HEK293 (cell line): ENCODE measurements around the gene ZEB2.

Experiments
- BCL11A ChIP-seq: fragments of 450-650 bp; formaldehyde crosslinking; IDR thresholded peaks from 2 replicates; pipeline ENCODE4 v1.5.1; 2016; ENCODE audit warnings: low read depth, missing biosample characterization, missing genetic modification characterization
- YY1 ChIP-seq: fragments of 450-650 bp; formaldehyde crosslinking; IDR thresholded peaks from 2 replicates; pipeline ENCODE4 v1.5.1; 2018; ENCODE audit warnings: missing biosample characterization, missing genetic modification characterization
- ZNF2 ChIP-seq: fragments of 450-650 bp; formaldehyde crosslinking; IDR thresholded peaks from 2 replicates; pipeline ENCODE4 v1.5.1; 2016; ENCODE audit warnings: missing biosample characterization, missing genetic modification characterization
- ZNF214 ChIP-seq: fragments of 450-650 bp; formaldehyde crosslinking; IDR thresholded peaks from 2 replicates; pipeline ENCODE4 v1.5.1; 2017; ENCODE audit warnings: missing biosample characterization, mild to moderate bottlenecking, missing genetic modification characterization, borderline replicate concordance
- ZNF555 ChIP-seq: fragments of 450-650 bp; formaldehyde crosslinking; conservative IDR thresholded peaks from 2 replicates; pipeline ENCODE4 v1.5.1; 2017; ENCODE audit warnings: missing biosample characterization, mild to moderate bottlenecking, missing genetic modification characterization, inconsistent platforms
- ZNF610 ChIP-seq: fragments of 450-650 bp; formaldehyde crosslinking; IDR thresholded peaks from 2 replicates; pipeline ENCODE4 v1.5.1; 2016; ENCODE audit warnings: missing biosample characterization, missing genetic modification characterization, borderline replicate concordance
- ZNF626 ChIP-seq: fragments of 450-650 bp; sonication (Bioruptor Pico); formaldehyde crosslinking; IDR thresholded peaks from 2 replicates; pipeline ENCODE4 v1.5.1; 2018; ENCODE audit warnings: missing biosample characterization, missing genetic modification characterization, inconsistent platforms
- ZNF707 ChIP-seq: fragments of 450-650 bp; formaldehyde crosslinking; IDR thresholded peaks from 2 replicates; pipeline ENCODE4 v1.5.1; 2016; ENCODE audit warnings: missing biosample characterization, missing genetic modification characterization
- ZNF747 ChIP-seq: fragments of 450-650 bp; formaldehyde crosslinking; IDR thresholded peaks from 2 replicates; pipeline ENCODE4 v1.5.1; 2016; ENCODE audit warnings: missing biosample characterization, missing genetic modification characterization
- TF ChIP-seq, protein P1 (sequence below): fragments of 450-650 bp; formaldehyde crosslinking; conservative IDR thresholded peaks from 2 replicates; pipeline ENCODE4 v1.5.1; 2016; ENCODE audit warnings: low read depth, missing biosample characterization, missing genetic modification characterization
- TF ChIP-seq, protein P2 (sequence below): fragments of 450-650 bp; formaldehyde crosslinking; IDR thresholded peaks from 2 replicates; pipeline ENCODE4 v1.5.1; 2016; ENCODE audit warnings: missing biosample characterization, missing genetic modification characterization
- TF ChIP-seq, protein P3 (sequence below): fragments of 450-650 bp; formaldehyde crosslinking; IDR thresholded peaks from 2 replicates; pipeline ENCODE4 v1.5.1; 2016; ENCODE audit warnings: missing biosample characterization, missing genetic modification characterization
- TF ChIP-seq, protein P4 (sequence below): IDR thresholded peaks from 2 replicates; pipeline ENCODE4 v1.6.1; 2011; ENCODE audit warnings: mild to moderate bottlenecking, low read depth, low read length, borderline replicate concordance

DNA sequence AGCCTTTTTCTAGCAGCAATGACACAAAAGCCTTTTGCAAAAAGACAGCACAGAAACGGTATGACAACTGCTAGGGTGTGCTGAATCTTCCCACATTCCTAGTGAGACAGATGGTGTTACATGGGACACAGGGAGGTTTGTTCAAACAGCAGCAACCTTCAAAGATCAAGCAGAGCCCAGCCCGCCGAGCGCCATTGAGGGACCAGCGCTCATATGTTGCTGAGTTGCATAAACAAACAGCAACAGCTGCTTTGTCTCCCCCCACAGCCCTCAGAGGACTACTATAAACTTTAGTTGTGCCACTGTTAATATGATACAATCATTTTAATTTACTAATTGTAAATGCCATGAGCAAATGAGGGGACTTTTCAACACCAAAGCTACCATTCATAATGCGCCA lies 117.7 kb downstream of the ZEB2 start:
- TF ChIP-seq, protein P1, sequence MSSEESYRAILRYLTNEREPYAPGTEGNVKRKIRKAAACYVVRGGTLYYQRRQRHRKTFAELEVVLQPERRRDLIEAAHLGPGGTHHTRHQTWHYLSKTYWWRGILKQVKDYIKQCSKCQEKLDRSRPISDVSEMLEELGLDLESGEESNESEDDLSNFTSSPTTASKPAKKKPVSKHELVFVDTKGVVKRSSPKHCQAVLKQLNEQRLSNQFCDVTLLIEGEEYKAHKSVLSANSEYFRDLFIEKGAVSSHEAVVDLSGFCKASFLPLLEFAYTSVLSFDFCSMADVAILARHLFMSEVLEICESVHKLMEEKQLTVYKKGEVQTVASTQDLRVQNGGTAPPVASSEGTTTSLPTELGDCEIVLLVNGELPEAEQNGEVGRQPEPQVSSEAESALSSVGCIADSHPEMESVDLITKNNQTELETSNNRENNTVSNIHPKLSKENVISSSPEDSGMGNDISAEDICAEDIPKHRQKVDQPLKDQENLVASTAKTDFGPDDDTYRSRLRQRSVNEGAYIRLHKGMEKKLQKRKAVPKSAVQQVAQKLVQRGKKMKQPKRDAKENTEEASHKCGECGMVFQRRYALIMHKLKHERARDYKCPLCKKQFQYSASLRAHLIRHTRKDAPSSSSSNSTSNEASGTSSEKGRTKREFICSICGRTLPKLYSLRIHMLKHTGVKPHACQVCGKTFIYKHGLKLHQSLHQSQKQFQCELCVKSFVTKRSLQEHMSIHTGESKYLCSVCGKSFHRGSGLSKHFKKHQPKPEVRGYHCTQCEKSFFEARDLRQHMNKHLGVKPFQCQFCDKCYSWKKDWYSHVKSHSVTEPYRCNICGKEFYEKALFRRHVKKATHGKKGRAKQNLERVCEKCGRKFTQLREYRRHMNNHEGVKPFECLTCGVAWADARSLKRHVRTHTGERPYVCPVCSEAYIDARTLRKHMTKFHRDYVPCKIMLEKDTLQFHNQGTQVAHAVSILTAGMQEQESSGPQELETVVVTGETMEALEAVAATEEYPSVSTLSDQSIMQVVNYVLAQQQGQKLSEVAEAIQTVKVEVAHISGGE (tag by site-specific recombination) = no peak
- TF ChIP-seq ZNF626 (tag by site-specific recombination) = no peak
- TF ChIP-seq ZNF610 (tag by site-specific recombination) = no peak
- no peak for TF ChIP-seq ZNF2 (tag by site-specific recombination)
- TF ChIP-seq ZNF214 (tag by site-specific recombination) = no peak
- TF ChIP-seq YY1 (tag by site-specific recombination) = no peak
- TF ChIP-seq, protein P2, sequence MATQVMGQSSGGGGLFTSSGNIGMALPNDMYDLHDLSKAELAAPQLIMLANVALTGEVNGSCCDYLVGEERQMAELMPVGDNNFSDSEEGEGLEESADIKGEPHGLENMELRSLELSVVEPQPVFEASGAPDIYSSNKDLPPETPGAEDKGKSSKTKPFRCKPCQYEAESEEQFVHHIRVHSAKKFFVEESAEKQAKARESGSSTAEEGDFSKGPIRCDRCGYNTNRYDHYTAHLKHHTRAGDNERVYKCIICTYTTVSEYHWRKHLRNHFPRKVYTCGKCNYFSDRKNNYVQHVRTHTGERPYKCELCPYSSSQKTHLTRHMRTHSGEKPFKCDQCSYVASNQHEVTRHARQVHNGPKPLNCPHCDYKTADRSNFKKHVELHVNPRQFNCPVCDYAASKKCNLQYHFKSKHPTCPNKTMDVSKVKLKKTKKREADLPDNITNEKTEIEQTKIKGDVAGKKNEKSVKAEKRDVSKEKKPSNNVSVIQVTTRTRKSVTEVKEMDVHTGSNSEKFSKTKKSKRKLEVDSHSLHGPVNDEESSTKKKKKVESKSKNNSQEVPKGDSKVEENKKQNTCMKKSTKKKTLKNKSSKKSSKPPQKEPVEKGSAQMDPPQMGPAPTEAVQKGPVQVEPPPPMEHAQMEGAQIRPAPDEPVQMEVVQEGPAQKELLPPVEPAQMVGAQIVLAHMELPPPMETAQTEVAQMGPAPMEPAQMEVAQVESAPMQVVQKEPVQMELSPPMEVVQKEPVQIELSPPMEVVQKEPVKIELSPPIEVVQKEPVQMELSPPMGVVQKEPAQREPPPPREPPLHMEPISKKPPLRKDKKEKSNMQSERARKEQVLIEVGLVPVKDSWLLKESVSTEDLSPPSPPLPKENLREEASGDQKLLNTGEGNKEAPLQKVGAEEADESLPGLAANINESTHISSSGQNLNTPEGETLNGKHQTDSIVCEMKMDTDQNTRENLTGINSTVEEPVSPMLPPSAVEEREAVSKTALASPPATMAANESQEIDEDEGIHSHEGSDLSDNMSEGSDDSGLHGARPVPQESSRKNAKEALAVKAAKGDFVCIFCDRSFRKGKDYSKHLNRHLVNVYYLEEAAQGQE (tag by site-specific recombination) = no peak
- TF ChIP-seq, protein P3, sequence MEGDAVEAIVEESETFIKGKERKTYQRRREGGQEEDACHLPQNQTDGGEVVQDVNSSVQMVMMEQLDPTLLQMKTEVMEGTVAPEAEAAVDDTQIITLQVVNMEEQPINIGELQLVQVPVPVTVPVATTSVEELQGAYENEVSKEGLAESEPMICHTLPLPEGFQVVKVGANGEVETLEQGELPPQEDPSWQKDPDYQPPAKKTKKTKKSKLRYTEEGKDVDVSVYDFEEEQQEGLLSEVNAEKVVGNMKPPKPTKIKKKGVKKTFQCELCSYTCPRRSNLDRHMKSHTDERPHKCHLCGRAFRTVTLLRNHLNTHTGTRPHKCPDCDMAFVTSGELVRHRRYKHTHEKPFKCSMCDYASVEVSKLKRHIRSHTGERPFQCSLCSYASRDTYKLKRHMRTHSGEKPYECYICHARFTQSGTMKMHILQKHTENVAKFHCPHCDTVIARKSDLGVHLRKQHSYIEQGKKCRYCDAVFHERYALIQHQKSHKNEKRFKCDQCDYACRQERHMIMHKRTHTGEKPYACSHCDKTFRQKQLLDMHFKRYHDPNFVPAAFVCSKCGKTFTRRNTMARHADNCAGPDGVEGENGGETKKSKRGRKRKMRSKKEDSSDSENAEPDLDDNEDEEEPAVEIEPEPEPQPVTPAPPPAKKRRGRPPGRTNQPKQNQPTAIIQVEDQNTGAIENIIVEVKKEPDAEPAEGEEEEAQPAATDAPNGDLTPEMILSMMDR (tag by site-specific recombination) = no peak
- no peak for TF ChIP-seq ZNF707
- TF ChIP-seq ZNF747 (tag by site-specific recombination) = no peak
- TF ChIP-seq BCL11A = no peak
- TF ChIP-seq, protein P4, sequence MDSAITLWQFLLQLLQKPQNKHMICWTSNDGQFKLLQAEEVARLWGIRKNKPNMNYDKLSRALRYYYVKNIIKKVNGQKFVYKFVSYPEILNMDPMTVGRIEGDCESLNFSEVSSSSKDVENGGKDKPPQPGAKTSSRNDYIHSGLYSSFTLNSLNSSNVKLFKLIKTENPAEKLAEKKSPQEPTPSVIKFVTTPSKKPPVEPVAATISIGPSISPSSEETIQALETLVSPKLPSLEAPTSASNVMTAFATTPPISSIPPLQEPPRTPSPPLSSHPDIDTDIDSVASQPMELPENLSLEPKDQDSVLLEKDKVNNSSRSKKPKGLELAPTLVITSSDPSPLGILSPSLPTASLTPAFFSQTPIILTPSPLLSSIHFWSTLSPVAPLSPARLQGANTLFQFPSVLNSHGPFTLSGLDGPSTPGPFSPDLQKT = no peak
- TF ChIP-seq ZNF555 = no peak
